Neural progenitor cell (in vitro differentiated cells): Measurements from ENCODE around the gene STX8. TPM values are rescaled to one million over a fixed set of nuclear protein-coding genes. Genes with fewer than 3 reads are reported as not detected.

Experiments used
- DNase-seq: peaks from one replicate; pipeline ENCODE4 v3.0.0-alpha.2; 2016; ENCODE audit warnings: low spot score
- H2AFZ ChIP-seq: fragments of 200-600 bp; sonication (generic); replicated peaks from 2 replicates; pipeline ENCODE4 v1.6.1; 2016; ENCODE audit warnings: antibody characterized with exemption
- H3F3A ChIP-seq: fragments of 200-600 bp; sonication (generic); 2 replicates; pipeline ENCODE4 v1.6.1; 2016; ENCODE audit warnings: antibody characterized with exemption, low read depth
- H3K27ac ChIP-seq: fragments of 200-600 bp; sonication (generic); 2 replicates; pipeline ENCODE4 v1.5.1; 2016; ENCODE audit warnings: mild to moderate bottlenecking
- H3K27me3 ChIP-seq: fragments of 200-600 bp; sonication (generic); 2 replicates; pipeline ENCODE4 v1.6.1; 2016; ENCODE audit warnings: mild to moderate bottlenecking, moderate library complexity
- H3K36me3 ChIP-seq: fragments of 200-600 bp; sonication (generic); 2 replicates; pipeline ENCODE4 v1.5.1; 2016
- H3K4me1 ChIP-seq: fragments of 200-600 bp; sonication (generic); 2 replicates; pipeline ENCODE4 v1.6.1; 2016; ENCODE audit warnings: mixed run types
- H3K4me2 ChIP-seq: fragments of 200-600 bp; sonication (generic); 2 replicates; pipeline ENCODE4 v1.6.1; 2016
- H3K4me3 ChIP-seq: fragments of 200-600 bp; sonication (generic); 2 replicates; pipeline ENCODE4 v1.5.1; 2016
- H3K79me2 ChIP-seq: fragments of 200-600 bp; sonication (generic); 2 replicates; pipeline ENCODE4 v1.6.1; 2016; ENCODE audit warnings: low read depth
- H3K9ac ChIP-seq: fragments of 200-600 bp; sonication (generic); 2 replicates; pipeline ENCODE4 v1.6.1; 2016
- H3K9me3 ChIP-seq: fragments of 200-600 bp; sonication (generic); 2 replicates; pipeline ENCODE4 v1.5.1; 2016; ENCODE audit warnings: low read depth
- H4K20me1 ChIP-seq: fragments of 200-600 bp; sonication (generic); 2 replicates; pipeline ENCODE4 v1.6.1; 2016; ENCODE audit warnings: low read depth
- H3K27ac Mint-ChIP-seq: 3 replicates; pipeline ENCODE4 v1.8.0; 2021; ENCODE audit warnings: mixed read lengths
- H3K27me3 Mint-ChIP-seq: 2 replicates; pipeline ENCODE4 v1.8.0; 2022; ENCODE audit warnings: low read depth, mild to moderate bottlenecking, inconsistent platforms, moderate library complexity, mixed read lengths; ENCODE audit not compliant: insufficient read depth
- H3K36me3 Mint-ChIP-seq: 3 replicates; pipeline ENCODE4 v1.8.0; 2021; ENCODE audit warnings: mixed read lengths
- H3K4me1 Mint-ChIP-seq: 3 replicates; pipeline ENCODE4 v1.8.0; 2021; ENCODE audit warnings: mixed read lengths
- H3K4me3 Mint-ChIP-seq: 3 replicates; pipeline ENCODE4 v1.8.0; 2021; ENCODE audit warnings: mild to moderate bottlenecking, moderate library complexity, mixed read lengths
- H3K9me3 Mint-ChIP-seq: 3 replicates; pipeline ENCODE4 v1.8.0; 2020; ENCODE audit warnings: mixed read lengths
- EZH2 ChIP-seq: fragments of 200-600 bp; sonication (generic); IDR thresholded peaks from 2 replicates; pipeline ENCODE4 v1.6.1; 2017; ENCODE audit warnings: antibody characterized with exemption, mild to moderate bottlenecking, moderate library complexity
- EZH2phosphoT487 ChIP-seq: fragments of 200-600 bp; sonication (generic); IDR thresholded peaks from 2 replicates; pipeline ENCODE4 v1.6.1; 2017; ENCODE audit warnings: antibody characterized with exemption
- total RNA-seq: library from RNA; depleted of rRNA; stranded (reverse); fragments of >200 nt; gene quantifications from 2 replicates; pipeline ENCODE4 v1.2.3, GENCODE V29; 2015; ENCODE audit warnings: low replicate concordance
- TF ChIP-seq, protein P1 (sequence below): fragments of 200-600 bp; sonication (generic); IDR thresholded peaks from 2 replicates; pipeline ENCODE4 v1.5.1; 2017; ENCODE audit warnings: antibody characterized with exemption, mild to moderate bottlenecking

STX8 gene
- total RNA-seq, 1 donor from 2014 or later: 79.7 TPM

DNA sequence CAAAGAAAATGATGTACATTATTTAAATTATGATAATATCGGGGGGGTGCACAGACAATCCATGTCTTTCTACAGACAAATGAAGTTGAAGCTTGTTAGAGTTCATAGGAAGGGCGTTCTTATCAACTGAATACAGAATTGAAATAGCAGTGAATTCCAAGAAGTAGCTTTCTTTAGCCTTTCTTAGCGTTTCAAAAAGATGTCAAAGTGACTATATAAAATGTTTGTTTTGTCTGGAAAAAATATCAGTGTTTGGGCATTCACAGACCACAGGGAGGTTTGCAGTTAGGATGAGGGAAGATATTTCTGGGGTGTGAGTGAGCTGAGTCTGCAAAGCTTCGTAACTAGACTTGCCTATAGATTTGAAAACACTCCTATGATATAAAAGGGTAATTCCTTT, 55.0 kb downstream of the STX8 start:
- TF ChIP-seq EZH2phosphoT487 (no peak), EZH2 (no peak)
- TF ChIP-seq, protein P1, sequence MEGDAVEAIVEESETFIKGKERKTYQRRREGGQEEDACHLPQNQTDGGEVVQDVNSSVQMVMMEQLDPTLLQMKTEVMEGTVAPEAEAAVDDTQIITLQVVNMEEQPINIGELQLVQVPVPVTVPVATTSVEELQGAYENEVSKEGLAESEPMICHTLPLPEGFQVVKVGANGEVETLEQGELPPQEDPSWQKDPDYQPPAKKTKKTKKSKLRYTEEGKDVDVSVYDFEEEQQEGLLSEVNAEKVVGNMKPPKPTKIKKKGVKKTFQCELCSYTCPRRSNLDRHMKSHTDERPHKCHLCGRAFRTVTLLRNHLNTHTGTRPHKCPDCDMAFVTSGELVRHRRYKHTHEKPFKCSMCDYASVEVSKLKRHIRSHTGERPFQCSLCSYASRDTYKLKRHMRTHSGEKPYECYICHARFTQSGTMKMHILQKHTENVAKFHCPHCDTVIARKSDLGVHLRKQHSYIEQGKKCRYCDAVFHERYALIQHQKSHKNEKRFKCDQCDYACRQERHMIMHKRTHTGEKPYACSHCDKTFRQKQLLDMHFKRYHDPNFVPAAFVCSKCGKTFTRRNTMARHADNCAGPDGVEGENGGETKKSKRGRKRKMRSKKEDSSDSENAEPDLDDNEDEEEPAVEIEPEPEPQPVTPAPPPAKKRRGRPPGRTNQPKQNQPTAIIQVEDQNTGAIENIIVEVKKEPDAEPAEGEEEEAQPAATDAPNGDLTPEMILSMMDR: no peak
- Mint-ChIP-seq H3K27me3 (no peaks in the 10 kb centered on the region), H3K4me3 (no peak overlapping the region), H3K27ac (no peak overlapping the region), H3K4me1 (peaks cover 26% of the 10 kb centered on the region), H3K36me3 (peaks cover 2% of the 10 kb centered on the region), H3K9me3 (peaks cover 2% of the 10 kb centered on the region)
- Histone ChIP-seq H3K79me2 (no peaks in the 10 kb centered on the region), H3K27ac (no peak overlapping the region), H3K36me3 (no peaks in the 10 kb centered on the region), H3K4me2 (no peak overlapping the region), H4K20me1 (no peaks in the 10 kb centered on the region), H2AFZ (no peak overlapping the region), H3K9me3 (no peaks in the 10 kb centered on the region), H3F3A (peaks cover 10% of the 10 kb centered on the region), H3K4me3 (no peak overlapping the region), H3K9ac (peak overlapping the region; percentile 22), H3K4me1 (peaks cover 30% of the 10 kb centered on the region), H3K27me3 (no peaks in the 10 kb centered on the region)
- DNase-seq: no peak

DNA sequence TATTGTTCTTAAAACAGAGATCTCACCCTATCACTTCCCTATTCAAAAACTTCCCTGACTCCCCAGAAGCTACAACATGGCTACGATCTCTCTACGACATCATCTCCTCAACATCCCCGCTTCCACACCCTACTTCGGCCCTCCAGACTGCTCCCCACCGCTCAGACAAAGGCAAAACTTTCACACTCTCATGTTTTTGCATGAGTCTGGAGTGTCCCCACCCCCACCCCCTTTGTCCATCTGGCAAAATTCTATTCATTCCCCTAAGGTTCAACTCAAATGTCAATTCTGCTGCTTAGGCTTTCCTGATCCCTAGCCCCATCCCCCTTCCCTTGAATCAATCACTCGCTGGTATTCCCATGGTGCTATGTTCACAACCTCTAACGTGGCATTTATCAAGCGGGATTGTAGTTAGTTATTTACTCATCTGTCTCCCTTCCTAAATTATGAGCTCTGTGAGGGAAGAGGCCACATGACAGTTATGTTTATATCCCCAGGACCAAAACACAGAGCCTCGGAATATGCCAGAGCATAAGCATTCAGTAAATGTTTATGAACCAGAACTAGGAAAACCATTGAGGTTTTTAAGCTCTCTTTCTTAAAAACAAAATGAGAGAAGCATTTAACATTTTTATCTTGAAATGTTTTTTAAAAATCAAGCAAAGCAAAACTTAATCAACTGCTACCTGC, 55.9 kb downstream of the STX8 start:
- TF ChIP-seq EZH2 (no peak), EZH2phosphoT487 (no peak)
- TF ChIP-seq, protein P1: no peak
- H3K27ac Mint-ChIP-seq: peak overlapping the region; percentile 86
- H3K9me3 Mint-ChIP-seq: no peaks in the 10 kb centered on the region
- DNase-seq: peak; percentile 6
- Histone ChIP-seq H4K20me1 (no peaks in the 10 kb centered on the region), H3K4me1 (peaks cover 30% of the 10 kb centered on the region), H3K27ac (no peak overlapping the region), H3K79me2 (no peaks in the 10 kb centered on the region), H3F3A (peaks cover 10% of the 10 kb centered on the region), H3K36me3 (no peaks in the 10 kb centered on the region), H3K9ac (no peak overlapping the region), H3K9me3 (no peaks in the 10 kb centered on the region), H3K4me3 (no peak overlapping the region), H3K4me2 (peak overlapping the region; percentile 31), H2AFZ (no peak overlapping the region), H3K27me3 (no peaks in the 10 kb centered on the region)
- no peaks in the 10 kb centered on the region for H3K36me3 Mint-ChIP-seq
- peak overlapping the region; percentile 59 for H3K4me3 Mint-ChIP-seq
- H3K4me1 Mint-ChIP-seq: peaks cover 26% of the 10 kb centered on the region
- no peaks in the 10 kb centered on the region for H3K27me3 Mint-ChIP-seq

DNA sequence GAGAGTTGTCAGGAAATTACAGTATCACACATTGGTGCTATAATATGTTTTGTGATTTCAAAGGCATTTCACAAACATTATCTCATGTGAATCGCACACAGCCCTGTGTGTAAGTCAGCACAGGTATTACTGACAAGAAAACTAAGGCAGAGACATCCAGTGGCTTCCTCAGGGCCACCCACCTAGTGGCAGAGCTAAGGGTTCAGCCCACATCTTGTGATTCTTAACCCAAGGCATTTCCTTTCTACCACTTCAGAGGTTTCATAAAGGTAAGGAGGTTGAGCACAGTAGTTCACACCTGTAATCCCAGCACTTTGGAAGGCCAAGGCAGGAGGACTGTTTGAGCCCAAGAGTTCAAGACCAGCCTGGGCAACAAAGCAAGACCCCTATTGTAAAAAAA, 58.2 kb downstream of the STX8 start:
- Histone ChIP-seq H4K20me1 (no peaks in the 10 kb centered on the region), H3K9me3 (no peaks in the 10 kb centered on the region), H3F3A (peaks cover 10% of the 10 kb centered on the region), H2AFZ (no peak overlapping the region), H3K4me1 (peaks cover 30% of the 10 kb centered on the region), H3K79me2 (no peaks in the 10 kb centered on the region), H3K27ac (no peak overlapping the region), H3K4me2 (no peak overlapping the region), H3K4me3 (no peak overlapping the region), H3K36me3 (no peaks in the 10 kb centered on the region), H3K9ac (no peak overlapping the region), H3K27me3 (no peaks in the 10 kb centered on the region)
- TF ChIP-seq EZH2phosphoT487 (no peak), EZH2 (no peak)
- TF ChIP-seq, protein P1: no peak
- peaks cover 3% of the 10 kb centered on the region for H3K9me3 Mint-ChIP-seq
- H3K4me1 Mint-ChIP-seq: peaks cover 26% of the 10 kb centered on the region
- no peak overlapping the region for H3K27ac Mint-ChIP-seq
- no peaks in the 10 kb centered on the region for H3K36me3 Mint-ChIP-seq
- no peak for DNase-seq
- no peak overlapping the region for H3K4me3 Mint-ChIP-seq
- no peaks in the 10 kb centered on the region for H3K27me3 Mint-ChIP-seq
